ENCODE results near the gene FBXO27. TPM values are rescaled to one million over a fixed set of nuclear protein-coding genes. Genes with fewer than 3 reads are reported as not detected.

The FBXO27 gene
- polyA plus RNA-seq, 1 donor from 2014 or later: 2.7 TPM

- H2AFZ ChIP-seq (ENCODE audit: low read depth, low read length): no peak overlapping the region
- H3K9me3 ChIP-seq (ENCODE audit: low read length): no peaks in the 10 kb centered on the region
- no peak overlapping the region for H3K9ac ChIP-seq (ENCODE audit: low read length)
- no peaks in the 10 kb centered on the region for H3K79me2 ChIP-seq (replicated peaks; ENCODE audit: insufficient read depth, low read length)
- no peak overlapping the region for H3K4me2 ChIP-seq (ENCODE audit: low read length)
- no peaks in the 10 kb centered on the region for H4K20me1 ChIP-seq (ENCODE audit: insufficient read depth)
- H3K36me3 ChIP-seq (ENCODE audit: insufficient read depth, low read length): no peaks in the 10 kb centered on the region
- H3K4me3 ChIP-seq (ENCODE audit: low read length): no peak overlapping the region
- H3K9me2 ChIP-seq (ENCODE audit: insufficient read depth, low read length): no peaks in the 10 kb centered on the region
- TF ChIP-seq TAF1 (IDR thresholded peaks at IDR 0.05; ENCODE audit: low read depth) (no peak), RAD21 (conservative IDR thresholded peaks at IDR 0.05) (no peak), EZH2 (IDR thresholded peaks at IDR 0.05; ENCODE audit: borderline replicate concordance, insufficient read depth, low read length, poor library complexity, severe bottlenecking) (no peak), MXI1 (conservative IDR thresholded peaks at IDR 0.05; ENCODE audit: poor library complexity, severe bottlenecking) (no peak), POLR2AphosphoS5 (IDR thresholded peaks at IDR 0.05) (no peak), CTCF (IDR thresholded peaks at IDR 0.05; ENCODE audit: poor library complexity, severe bottlenecking) (no peak), EP300 (conservative IDR thresholded peaks at IDR 0.05; ENCODE audit: poor library complexity, severe bottlenecking) (no peak), REST (IDR thresholded peaks at IDR 0.05; ENCODE audit: borderline replicate concordance) (no peak), SMC3 (conservative IDR thresholded peaks at IDR 0.05; ENCODE audit: poor library complexity) (no peak)
- H3F3A ChIP-seq (ENCODE audit: insufficient read depth, low read length, poor library complexity, severe bottlenecking): no peaks in the 10 kb centered on the region
- H3K27me3 ChIP-seq (ENCODE audit: insufficient read depth, low read depth, low read length): no peaks in the 10 kb centered on the region
- H3K27ac ChIP-seq (ENCODE audit: low read length): no peak overlapping the region
These were observed 15.3 kb downstream of the FBXO27 start for GRCh38 chr19:39017026-39017425.

GRCh38 chr19:39014037-39014436, 18.3 kb downstream of the FBXO27 start:
- no peaks in the 10 kb centered on the region for H3K79me2 ChIP-seq (replicated peaks; ENCODE audit: insufficient read depth, low read length)

More at GRCh38 chr19:39014037-39014436, 18.3 kb downstream of the FBXO27 start:
- Histone ChIP-seq H3K27ac (ENCODE audit: low read length) (no peak overlapping the region), H3K27me3 (ENCODE audit: insufficient read depth, low read depth, low read length) (no peaks in the 10 kb centered on the region), H3F3A (ENCODE audit: insufficient read depth, low read length, poor library complexity, severe bottlenecking) (no peaks in the 10 kb centered on the region), H3K36me3 (ENCODE audit: insufficient read depth, low read length) (no peaks in the 10 kb centered on the region), H3K9me2 (ENCODE audit: insufficient read depth, low read length) (no peaks in the 10 kb centered on the region), H3K9me3 (ENCODE audit: low read length) (no peaks in the 10 kb centered on the region), H2AFZ (ENCODE audit: low read depth, low read length) (no peak overlapping the region), H3K4me2 (ENCODE audit: low read length) (no peak overlapping the region), H3K9ac (ENCODE audit: low read length) (no peak overlapping the region), H3K4me3 (ENCODE audit: low read length) (no peak overlapping the region), H4K20me1 (ENCODE audit: insufficient read depth) (no peaks in the 10 kb centered on the region)
- TF ChIP-seq EP300 (conservative IDR thresholded peaks at IDR 0.05; ENCODE audit: poor library complexity, severe bottlenecking): no peak
- TF ChIP-seq REST (IDR thresholded peaks at IDR 0.05; ENCODE audit: borderline replicate concordance): no peak
- TF ChIP-seq RAD21 (conservative IDR thresholded peaks at IDR 0.05): no peak
- no peak for TF ChIP-seq MXI1 (conservative IDR thresholded peaks at IDR 0.05; ENCODE audit: poor library complexity, severe bottlenecking)
- TF ChIP-seq SMC3 (conservative IDR thresholded peaks at IDR 0.05; ENCODE audit: poor library complexity): no peak
- TF ChIP-seq POLR2AphosphoS5 (IDR thresholded peaks at IDR 0.05): no peak

Measured in neural cell (in vitro differentiated cells).